DMS53 treated with DMSO at 0.1 percent for 48 hours (cell line): Measurements from ENCODE around the gene ARHGEF3.

Source experiments
- DNase-seq: peaks from one replicate; lab custom pipeline; 2025; ENCODE audit not compliant: unreplicated experiment; lab: John Stamatoyannopoulos, UW

Gene ARHGEF3

DNA sequence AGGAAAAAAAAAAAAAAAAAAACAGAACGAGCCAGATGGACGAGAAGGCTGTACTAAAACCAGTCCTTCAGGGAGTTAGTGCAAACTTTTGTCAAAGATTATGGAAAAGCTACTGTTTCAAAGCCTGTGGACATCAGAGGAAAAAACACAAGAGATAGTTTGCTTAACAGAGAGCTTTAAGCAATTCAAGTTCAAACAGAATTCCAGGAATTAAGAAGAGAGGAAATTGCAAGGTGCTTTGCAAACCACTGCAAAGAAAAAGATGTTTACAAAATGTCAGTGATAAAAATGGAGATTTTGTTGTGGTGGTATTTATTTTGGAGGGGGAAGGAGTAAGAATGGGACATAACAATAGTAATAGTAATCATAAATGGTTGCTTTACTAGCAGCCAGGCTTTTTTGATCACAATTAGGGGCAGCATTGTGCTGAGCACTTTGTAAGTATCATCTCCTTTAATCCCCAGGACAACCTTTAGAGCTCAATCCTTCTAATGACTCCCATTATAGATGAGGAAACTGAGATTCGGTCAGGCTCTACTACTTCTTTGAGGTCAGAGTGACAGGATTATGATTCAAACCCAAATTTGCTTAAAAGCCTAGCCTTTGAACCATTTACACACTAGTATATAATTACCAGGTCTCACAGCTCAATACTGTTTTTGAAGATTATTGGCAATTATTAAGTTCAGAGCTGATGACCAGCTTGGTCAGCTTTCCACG, 22.4 kb upstream of the ARHGEF3 start:
- DNase-seq, result no peak

DNA sequence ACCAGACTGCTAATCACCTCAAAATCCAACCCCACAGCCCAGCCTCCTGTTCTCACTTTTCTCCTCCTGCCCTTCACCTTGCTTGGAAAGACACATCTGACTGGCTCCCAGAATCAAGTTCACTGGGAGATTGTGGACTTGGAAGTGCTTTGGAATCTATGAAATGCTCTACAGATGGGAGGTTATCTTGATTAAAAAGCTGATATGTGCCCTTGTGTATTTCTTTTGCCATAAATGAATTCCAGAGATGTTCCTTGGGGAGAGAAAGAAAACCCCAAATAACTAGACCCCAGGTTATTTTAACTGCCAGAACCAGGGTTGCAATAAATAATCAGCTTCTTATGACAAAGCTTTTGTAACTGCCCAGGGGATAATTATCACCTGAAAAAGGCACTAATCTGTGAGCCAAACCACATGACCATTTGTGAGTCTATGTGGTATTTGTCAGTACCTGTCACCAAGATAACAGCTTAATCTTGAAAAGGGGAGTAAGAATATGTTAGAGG, 21.7 kb upstream of the ARHGEF3 start:
- DNase-seq, result no peak

DNA sequence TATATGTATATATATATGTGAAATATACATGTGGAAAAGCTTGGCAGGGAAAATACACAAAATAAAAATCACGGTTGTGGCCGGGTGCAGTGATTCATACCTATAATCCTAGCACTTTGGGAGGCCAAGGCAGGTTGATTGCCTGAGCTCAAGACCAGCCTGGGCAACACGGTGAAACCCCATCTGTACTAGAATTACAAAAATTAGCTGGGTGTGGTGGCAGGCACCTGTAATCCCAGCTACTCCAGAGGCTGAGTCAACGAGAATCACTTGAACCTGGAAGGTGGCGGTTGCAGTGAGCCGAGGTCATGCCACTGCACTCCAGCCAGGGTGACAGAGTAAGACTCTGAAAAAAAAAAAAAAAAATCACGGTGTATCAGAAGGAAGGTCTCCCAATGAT, 20.8 kb upstream of the ARHGEF3 start:
- DNase-seq, result no peak

GRCh38 chr3:56819016-56819809, 17.5 kb upstream of the ARHGEF3 start:
- peak; percentile 34 for DNase-seq

DNA sequence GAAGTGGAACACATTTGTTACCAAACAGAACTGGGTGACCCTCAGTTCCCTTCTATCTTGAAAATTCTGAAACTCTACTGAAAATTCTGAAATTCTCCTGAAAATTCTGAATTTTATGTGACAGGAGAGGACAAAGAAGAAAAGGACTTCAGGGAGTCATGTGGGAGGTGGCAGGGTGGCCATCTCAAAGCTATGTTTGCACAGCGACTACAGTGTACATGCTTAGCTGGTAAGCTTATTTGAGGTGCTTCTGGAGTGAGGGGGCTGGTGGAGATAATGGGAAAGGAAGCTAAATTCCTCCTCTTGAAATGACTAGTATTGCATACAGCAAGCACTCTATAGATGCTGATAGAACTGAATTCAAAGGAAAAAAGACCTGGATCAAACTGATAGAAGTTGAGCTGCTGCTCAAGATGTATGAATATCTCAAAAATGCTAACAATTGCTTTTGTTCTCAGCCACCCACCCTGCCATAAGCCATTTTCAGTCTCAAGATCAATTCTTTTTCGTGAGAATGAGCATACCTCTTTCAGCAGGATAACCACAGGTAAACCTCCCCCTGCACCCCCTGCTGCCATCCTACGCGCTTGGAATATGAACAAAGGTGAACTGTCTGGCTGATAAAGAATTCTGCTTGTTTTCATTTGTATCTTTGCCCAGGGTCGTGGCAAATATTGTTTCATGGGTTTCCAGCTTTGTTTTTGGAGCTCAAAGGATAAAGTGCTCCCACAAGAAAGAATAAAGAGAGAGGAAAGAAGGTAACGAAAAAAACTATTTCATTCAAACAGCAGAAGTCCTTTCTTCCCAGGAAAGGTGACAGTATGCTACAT, 16.6 kb upstream of the ARHGEF3 start:
- no peak for DNase-seq

DNA sequence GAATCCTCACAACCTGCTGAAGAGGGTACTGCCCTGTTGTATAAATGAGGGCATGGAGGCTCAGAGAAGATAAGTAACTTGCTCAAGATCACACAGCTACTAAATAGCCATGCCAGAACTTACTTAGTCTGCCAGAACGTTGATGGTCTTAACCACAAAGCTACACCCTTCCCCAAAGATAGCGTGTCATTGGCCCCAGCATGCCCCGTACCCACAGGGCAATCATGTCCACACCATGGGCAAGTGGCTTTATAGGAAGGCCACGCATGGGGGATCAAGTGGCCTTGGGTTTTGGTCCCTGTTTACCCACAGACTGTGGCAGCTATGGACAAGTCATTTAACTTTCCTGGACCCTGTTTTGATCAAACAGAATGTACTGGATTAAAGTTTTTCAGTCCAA, 15.9 kb upstream of the ARHGEF3 start:
- no peak for DNase-seq

DNA sequence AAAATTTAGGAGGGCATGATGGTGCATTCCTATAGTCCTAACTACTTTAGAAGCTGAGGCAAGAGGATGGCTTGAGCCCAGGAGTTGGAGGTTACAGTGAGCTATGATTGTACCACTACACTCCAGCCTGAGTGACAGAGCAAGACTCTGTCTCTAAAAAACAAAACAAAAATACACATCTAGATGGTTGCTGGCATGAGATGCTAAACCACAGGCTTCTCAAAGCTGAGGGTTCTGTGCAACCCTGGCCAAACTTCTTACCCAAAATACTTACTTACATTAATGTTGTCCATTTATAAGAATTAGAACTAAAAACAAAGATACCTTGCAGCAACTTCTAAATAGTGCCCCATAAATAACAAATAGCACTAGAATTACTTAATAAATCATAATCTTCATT, 14.3 kb upstream of the ARHGEF3 start:
- DNase-seq, result no peak

- no peak for DNase-seq
Observed at GRCh38 chr3:56815589-56815988, 13.8 kb upstream of the ARHGEF3 start.

DNA sequence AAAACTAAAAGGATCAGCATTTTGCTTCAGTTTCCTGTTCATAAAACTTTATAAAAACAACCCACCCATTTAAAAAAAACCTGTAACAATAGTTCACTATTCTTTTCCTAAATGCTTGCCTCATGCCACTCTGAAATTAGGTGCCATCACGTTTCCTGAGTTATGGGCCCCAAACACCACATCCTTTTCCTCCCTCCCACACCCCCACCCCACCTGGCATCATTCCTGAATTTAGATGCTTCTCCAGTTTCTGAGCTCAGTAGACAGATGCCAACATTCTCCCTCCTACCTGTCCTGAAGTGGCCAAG, 11.9 kb upstream of the ARHGEF3 start:
- no peak for DNase-seq

DNA sequence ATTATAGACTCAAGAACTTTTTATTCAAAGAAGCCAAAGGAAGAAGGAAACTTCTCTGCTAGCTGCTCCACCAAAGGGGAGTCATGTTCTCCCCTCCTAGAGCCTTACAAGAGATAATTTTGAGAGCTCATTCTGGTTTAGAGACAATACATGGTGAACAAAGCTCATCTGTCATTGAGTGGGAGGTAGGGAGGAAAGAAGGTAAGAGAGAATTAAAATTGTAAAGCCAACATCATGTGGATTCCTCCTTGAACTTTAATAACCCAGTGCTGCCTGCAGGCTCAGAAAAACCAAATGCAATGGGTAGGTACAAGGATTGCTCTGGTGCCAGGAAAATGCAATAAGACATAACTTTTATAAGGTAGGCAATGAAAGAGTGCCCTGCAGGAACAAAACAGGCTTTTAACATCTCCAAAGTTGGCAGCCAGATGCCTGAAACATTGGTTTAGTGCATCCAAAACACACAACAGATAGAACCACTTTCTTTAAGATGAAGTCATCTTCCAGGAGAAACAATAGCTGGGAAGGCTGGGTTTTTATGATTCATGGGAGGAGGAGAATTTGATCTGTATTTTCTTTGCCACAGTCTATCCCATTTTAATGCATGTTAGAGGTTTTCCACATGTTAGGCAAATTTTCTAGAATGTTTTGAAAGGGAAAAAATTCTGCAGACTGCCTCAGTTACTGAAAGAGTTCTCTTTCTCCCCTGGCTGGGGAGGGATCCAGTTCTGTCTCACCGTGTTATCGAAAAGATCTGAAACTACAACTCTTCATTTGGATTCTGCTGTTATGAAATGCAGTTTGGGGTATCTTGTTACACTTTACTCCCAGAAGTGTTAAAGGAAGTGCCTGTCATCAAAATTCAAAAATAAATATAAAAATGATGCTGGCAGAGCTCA, 11.3 kb upstream of the ARHGEF3 start:
- DNase-seq, result no peak

GRCh38 chr3:56811546-56812202, 9.9 kb upstream of the ARHGEF3 start:
- no peak for DNase-seq

- DNase-seq, result no peak
Observed at GRCh38 chr3:56810577-56811545, 9.1 kb upstream of the ARHGEF3 start.

DNA sequence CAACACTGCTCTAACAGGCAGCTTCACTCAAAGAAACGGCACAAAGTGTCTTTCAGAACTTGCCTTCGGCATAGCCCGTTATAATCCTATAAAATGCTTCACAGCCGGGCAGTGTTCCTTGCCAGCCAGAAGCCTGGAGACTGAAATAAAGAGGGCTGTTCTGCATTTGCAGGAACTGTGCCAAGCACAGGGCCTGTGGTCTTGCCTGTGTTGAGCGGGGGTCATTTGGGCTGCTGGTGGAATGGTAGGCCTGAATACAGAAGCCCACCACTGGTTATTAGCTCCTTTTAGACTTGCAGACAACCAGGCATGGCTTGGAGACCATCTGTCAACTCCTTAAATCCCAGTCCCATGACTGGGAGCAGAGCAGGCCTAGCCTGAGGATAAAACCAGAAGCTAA, 4.7 kb upstream of the ARHGEF3 start:
- no peak for DNase-seq

- DNase-seq, result no peak
Observed at GRCh38 chr3:56802790-56803189, 1.0 kb upstream of the ARHGEF3 start.

- DNase-seq, result no peak
Observed at GRCh38 chr3:56802378-56802745, 613 bp upstream of the ARHGEF3 start.

DNA sequence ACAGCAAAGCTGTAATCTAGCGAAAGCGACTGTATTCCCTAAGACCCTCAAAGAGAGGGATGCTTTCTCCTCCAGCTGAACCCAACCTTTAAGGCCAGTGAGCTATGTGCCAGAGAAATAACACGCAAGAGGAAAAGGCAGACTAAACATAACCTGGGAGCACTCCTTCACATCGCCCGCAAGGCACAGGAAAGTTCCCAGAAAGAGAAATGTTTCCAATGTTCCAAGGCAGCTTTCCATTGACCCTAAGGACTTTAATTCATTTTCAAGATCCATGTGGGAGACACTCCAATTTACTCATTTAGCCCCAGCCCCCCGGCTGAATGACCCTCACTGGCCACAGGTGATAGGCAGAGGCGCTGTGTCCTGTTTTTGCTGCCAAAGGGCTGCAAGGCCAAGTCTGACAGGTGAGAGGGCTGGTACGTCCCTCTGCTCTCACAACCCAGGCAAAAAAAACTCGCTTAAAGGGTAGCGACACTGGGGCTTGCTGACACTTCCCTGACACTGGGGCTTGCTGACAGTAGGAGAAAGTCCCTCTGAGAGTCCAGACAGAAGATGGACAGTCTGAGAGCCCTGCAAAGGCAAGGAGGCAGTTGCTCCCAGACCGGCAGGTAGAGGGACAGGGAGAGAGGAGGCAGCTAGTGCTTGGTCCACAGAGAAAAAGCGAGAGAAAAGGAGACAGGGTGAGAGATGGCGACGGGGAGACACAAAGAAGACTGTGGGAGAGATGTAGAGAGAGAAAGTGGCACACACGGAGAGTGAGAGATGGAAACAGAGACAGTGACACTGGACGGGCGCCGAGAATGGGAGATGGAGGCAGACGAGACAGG, 702 bp downstream of the ARHGEF3 start:
- no peak for DNase-seq

DNA sequence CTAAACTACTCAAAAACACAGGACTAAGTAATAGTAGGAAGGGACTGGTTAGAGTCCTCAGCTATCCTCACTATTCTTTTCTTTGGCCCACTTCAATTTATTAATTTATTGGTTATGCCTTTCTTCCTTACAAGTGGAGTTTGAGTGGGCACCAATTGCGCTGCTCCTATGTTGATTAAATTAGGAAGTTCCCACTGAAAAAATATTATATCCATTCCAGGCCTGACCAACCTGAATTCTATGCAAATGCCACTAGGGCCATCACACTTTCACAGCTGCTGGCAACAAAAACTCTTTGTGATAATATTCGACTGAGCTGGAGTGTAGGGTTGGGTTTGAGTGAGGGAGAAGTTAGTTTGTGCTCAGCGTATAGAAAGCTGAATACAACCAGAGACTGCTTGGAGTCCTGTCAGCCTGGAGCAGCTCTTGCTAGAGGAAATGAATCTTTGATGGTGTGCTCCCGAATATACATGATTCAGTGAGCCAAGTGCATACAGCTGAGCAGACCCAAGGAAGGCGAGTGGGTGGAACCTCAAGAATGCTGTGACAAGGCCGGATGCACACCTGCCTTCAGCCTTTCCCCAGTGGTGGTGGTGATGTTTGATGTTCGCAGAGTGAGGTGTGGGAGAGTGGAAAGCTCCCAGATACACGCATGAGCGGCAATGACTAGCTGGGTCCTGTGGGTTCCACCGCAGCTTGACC, 1.5 kb downstream of the ARHGEF3 start:
- DNase-seq, result no peak
